Measurements from ENCODE around the gene ANO6. TPM values are rescaled to one million over a fixed set of nuclear protein-coding genes. Genes with fewer than 3 reads are reported as not detected.
A peak's percentile ranks its signal among the peaks of the same experiment; 100 is the strongest.

The ANO6 gene
- total and polyA plus RNA-seq, 2 donors (not counting 1 experiment from before 2014, with no cell fraction given) = 6.6 to 19.5 TPM

DNA sequence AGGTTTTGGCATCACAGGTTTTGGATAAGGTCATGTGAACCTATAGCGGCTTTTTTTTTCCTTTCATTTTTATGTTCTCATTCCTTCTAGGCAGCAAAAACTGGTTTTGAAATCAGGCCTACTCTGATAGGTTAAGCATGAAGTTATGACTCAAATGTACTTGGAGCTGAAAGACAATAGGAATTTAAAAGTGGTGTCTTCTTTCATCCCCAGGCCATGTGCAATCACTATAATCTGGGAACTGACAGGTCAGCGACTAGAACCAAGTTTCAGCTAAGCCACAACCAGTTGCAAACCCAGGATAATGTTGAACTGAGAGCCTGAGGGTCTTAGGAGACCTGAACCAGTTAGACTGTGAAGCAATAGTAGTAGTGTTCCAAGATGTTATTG is 74.3 kb downstream of the ANO6 start:
- Histone ChIP-seq H2AFZ (ENCODE audit: insufficient read depth, low read depth, low read length, poor library complexity, severe bottlenecking) (no peak overlapping the region), H3K4me1 (ENCODE audit: control insufficient read depth in 2 of 2, insufficient read depth in 2 of 2, low read length in 2 of 2) (peaks cover 5 to 6% of the 10 kb centered on the region in 2 donors), H3K9me3 (ENCODE audit: control extremely low read depth in 1 of 3, control insufficient read depth in 2 of 3, insufficient read depth in 1 of 3, low read length in 2 of 3) (no peaks in the 10 kb centered on the region), H3K27ac (ENCODE audit: low read length in 2 of 2) (no peak overlapping the region), H3K4me2 (replicated peaks; ENCODE audit: low read depth, low read length, poor library complexity, severe bottlenecking) (no peak overlapping the region), H3K4me3 (ENCODE audit: control extremely low read depth in 1 of 5, extremely low read depth in 1 of 5, insufficient read depth in 1 of 5, low read depth in 2 of 5, low read length in 4 of 5) (no peak overlapping the region), H4K20me1 (ENCODE audit: control insufficient read depth, insufficient read depth, low read length, poor library complexity, severe bottlenecking) (no peaks in the 10 kb centered on the region), H3K27me3 (replicated peaks in 1 of 4; ENCODE audit: control extremely low read depth in 1 of 4, control insufficient read depth in 3 of 4, insufficient read depth in 4 of 4, low read length in 3 of 4) (no peaks in the 10 kb centered on the region), H3K9ac (ENCODE audit: low read length) (no peak overlapping the region), H3K79me2 (ENCODE audit: control insufficient read depth, insufficient read depth, low read length) (peaks cover 5% of the 10 kb centered on the region), H3K36me3 (replicated peaks in 1 of 2; ENCODE audit: control extremely low read depth in 1 of 2, control insufficient read depth in 1 of 2, extremely low read depth in 1 of 2, insufficient read depth in 2 of 2, low read length in 1 of 2) (no peaks in the 10 kb centered on the region)
- no peaks in the 10 kb centered on the region for H3K27me3 Mint-ChIP-seq
- no peak for TF ChIP-seq CTCF (IDR thresholded peaks at IDR 0.05)
- TF ChIP-seq EZH2 (IDR thresholded peaks at IDR 0.05; ENCODE audit: borderline replicate concordance, insufficient read depth, low read depth, low read length, poor library complexity, severe bottlenecking) = no peak
- WGBS (ENCODE audit: insufficient coverage) = no CpG with 5 or more reads among the region's 2 CpGs
- no peak for DNase-seq
- intact Hi-C loops (cut with micrococcal nuclease) = no loop called here
- ChIA-PET CTCF (no interaction called here), POLR2A (no interaction called here)
- H3K27ac Mint-ChIP-seq = no peak overlapping the region
- H3K4me1 Mint-ChIP-seq = peaks cover 31% of the 10 kb centered on the region
- no peak overlapping the region for H3K4me3 Mint-ChIP-seq
- no peaks in the 10 kb centered on the region for H3K9me3 Mint-ChIP-seq (ENCODE audit: insufficient read depth)
- no peak for ATAC-seq (ENCODE audit: low read depth)

DNA sequence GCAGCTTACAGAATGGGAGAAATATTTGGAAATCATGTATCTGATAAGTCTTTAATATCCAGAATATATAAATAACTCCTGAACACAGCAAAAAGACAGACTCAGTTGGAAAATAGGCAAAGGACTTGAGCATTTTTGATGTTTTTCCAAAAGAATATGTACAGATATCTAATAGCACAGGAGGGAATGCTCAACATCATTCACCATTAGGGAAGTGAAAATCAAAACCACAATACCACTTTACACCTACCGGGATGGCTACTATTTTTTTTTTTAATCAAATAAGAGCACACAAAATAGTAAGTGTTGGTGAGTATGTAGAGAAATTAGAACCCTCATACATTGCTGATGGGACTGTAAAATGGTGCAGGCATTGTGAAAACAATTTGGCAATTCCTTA is 75.6 kb downstream of the ANO6 start:
- TF ChIP-seq EZH2 (IDR thresholded peaks at IDR 0.05; ENCODE audit: borderline replicate concordance, insufficient read depth, low read depth, low read length, poor library complexity, severe bottlenecking) (no peak), CTCF (IDR thresholded peaks at IDR 0.05) (no peak)
- intact Hi-C loops (cut with micrococcal nuclease) = no loop called here
- no peaks in the 10 kb centered on the region for H3K27me3 Mint-ChIP-seq
- H3K4me3 Mint-ChIP-seq = no peak overlapping the region
- no peak overlapping the region for H3K4me2 ChIP-seq (replicated peaks; ENCODE audit: low read depth, low read length, poor library complexity, severe bottlenecking)
- no peak for ATAC-seq (ENCODE audit: low read depth)
- POLR2A ChIA-PET = no interaction called here
- CTCF ChIA-PET = no interaction called here
- H3K27ac ChIP-seq (ENCODE audit: low read length in 2 of 2) = no peak overlapping the region
- no peak overlapping the region for H3K9ac ChIP-seq (ENCODE audit: low read length)
- H4K20me1 ChIP-seq (ENCODE audit: control insufficient read depth, insufficient read depth, low read length, poor library complexity, severe bottlenecking) = no peaks in the 10 kb centered on the region
- H3K27me3 ChIP-seq (replicated peaks in 1 of 4; ENCODE audit: control extremely low read depth in 1 of 4, control insufficient read depth in 3 of 4, insufficient read depth in 4 of 4, low read length in 3 of 4) = no peaks in the 10 kb centered on the region
- no peak overlapping the region for H3K4me3 ChIP-seq (ENCODE audit: control extremely low read depth in 1 of 5, extremely low read depth in 1 of 5, insufficient read depth in 1 of 5, low read depth in 2 of 5, low read length in 4 of 5)
- H3K79me2 ChIP-seq (ENCODE audit: control insufficient read depth, insufficient read depth, low read length) = peaks cover 12% of the 10 kb centered on the region
- H3K4me1 Mint-ChIP-seq = peaks cover 27% of the 10 kb centered on the region
- H3K9me3 Mint-ChIP-seq (ENCODE audit: insufficient read depth) = no peaks in the 10 kb centered on the region
- no CpG with 5 or more reads among the region's 1 CpG for WGBS (ENCODE audit: insufficient coverage)
- peaks cover 5 to 6% of the 10 kb centered on the region in 2 donors for H3K4me1 ChIP-seq (ENCODE audit: control insufficient read depth in 2 of 2, insufficient read depth in 2 of 2, low read length in 2 of 2)
- peak; percentile 9 for DNase-seq
- no peak overlapping the region for H2AFZ ChIP-seq (ENCODE audit: insufficient read depth, low read depth, low read length, poor library complexity, severe bottlenecking)
- H3K9me3 ChIP-seq (ENCODE audit: control extremely low read depth in 1 of 3, control insufficient read depth in 2 of 3, insufficient read depth in 1 of 3, low read length in 2 of 3) = no peaks in the 10 kb centered on the region
- no peak overlapping the region for H3K27ac Mint-ChIP-seq
- peaks cover 0 to 1% of the 10 kb centered on the region in 2 experiments for H3K36me3 ChIP-seq (replicated peaks in 1 of 2; ENCODE audit: control extremely low read depth in 1 of 2, control insufficient read depth in 1 of 2, extremely low read depth in 1 of 2, insufficient read depth in 2 of 2, low read length in 1 of 2)

All from B cell (primary cell).